Activated T-helper 2 cell treated with anti-CD3 and anti-CD28 coated beads, Interferon-gamma antibody, Interleukin-2, Interleukin-4, amounts not matched to agents 10 μg/mL and 5 μg/mL and 100 μg/mL, durations not matched to agents 14 hours and 24 hours and 36 hours (primary cell): ENCODE measurements around the gene BMPR1B. TPM values are rescaled to one million over a fixed set of nuclear protein-coding genes. Genes with fewer than 3 reads are reported as not detected.
"Not testable (repeated sequence)": the region's sequence is repeated elsewhere in the genome, so short reads cannot be mapped to it uniquely, and the experiment has no call there.

Source experiments
- DNase-seq: peaks from one replicate; pipeline ENCODE4 v3.0.0; 2021; ENCODE audit warnings: low spot score
- H3K27ac Mint-ChIP-seq: one replicate; pipeline ENCODE4 v1.8.0; 2021; ENCODE audit warnings: mixed read lengths
- H3K27me3 Mint-ChIP-seq: one replicate; pipeline ENCODE4 v1.8.0; 2021; ENCODE audit warnings: low read depth, mixed read lengths
- H3K36me3 Mint-ChIP-seq: one replicate; pipeline ENCODE4 v1.8.0; 2021; ENCODE audit warnings: low read depth, mixed read lengths
- H3K4me1 Mint-ChIP-seq: one replicate; pipeline ENCODE4 v1.8.0; 2021; ENCODE audit warnings: low read depth, mixed read lengths
- H3K4me3 Mint-ChIP-seq: one replicate; pipeline ENCODE4 v1.8.0; 2021; ENCODE audit warnings: low read depth, mild to moderate bottlenecking, moderate library complexity, mixed read lengths
- H3K9me3 Mint-ChIP-seq: one replicate; pipeline ENCODE4 v1.8.0; 2021; ENCODE audit warnings: mixed read lengths
- intact Hi-C: fragments of 100-400 bp; cut with micrococcal nuclease; formaldehyde crosslinking; loops from one replicate; pipeline ENCODE4 v1.15.1; 2023
- total RNA-seq: library from RNA; stranded (reverse); gene quantifications from 2 replicates; pipeline ENCODE4 v1.2.3, GENCODE V29; 2022

Gene BMPR1B
- total RNA-seq, 1 donor from 2014 or later: not detected

GRCh38 chr4:95050980-95051701 lies 293.4 kb downstream of the BMPR1B start:
- Mint-ChIP-seq H3K27me3 (no peaks in the 10 kb centered on the region), H3K4me3 (no peak overlapping the region), H3K36me3 (no peaks in the 10 kb centered on the region), H3K27ac (no peak overlapping the region), H3K9me3 (no peaks in the 10 kb centered on the region), H3K4me1 (no peaks in the 10 kb centered on the region)
- no peak for DNase-seq
- intact Hi-C loops: no loop called here

GRCh38 chr4:95051702-95052020 lies 293.9 kb downstream of the BMPR1B start:
- Mint-ChIP-seq H3K4me3 (no peak overlapping the region), H3K27ac (no peak overlapping the region), H3K4me1 (no peaks in the 10 kb centered on the region), H3K36me3 (no peaks in the 10 kb centered on the region), H3K9me3 (no peaks in the 10 kb centered on the region), H3K27me3 (no peaks in the 10 kb centered on the region)
- DNase-seq: no peak
- intact Hi-C loops: no loop called here

GRCh38 chr4:95058991-95059390 lies 301.2 kb downstream of the BMPR1B start:
- H3K9me3 Mint-ChIP-seq: no peaks in the 10 kb centered on the region
- no peaks in the 10 kb centered on the region for H3K4me1 Mint-ChIP-seq
- DNase-seq: no peak
- no peak overlapping the region for H3K4me3 Mint-ChIP-seq
- intact Hi-C loops: no loop called here
- no peaks in the 10 kb centered on the region for H3K27me3 Mint-ChIP-seq
- no peak overlapping the region for H3K27ac Mint-ChIP-seq
- no peaks in the 10 kb centered on the region for H3K36me3 Mint-ChIP-seq

GRCh38 chr4:95059663-95060062 lies 301.9 kb downstream of the BMPR1B start:
- Mint-ChIP-seq H3K27ac (no peak overlapping the region), H3K27me3 (no peaks in the 10 kb centered on the region), H3K9me3 (no peaks in the 10 kb centered on the region), H3K4me3 (no peak overlapping the region), H3K36me3 (no peaks in the 10 kb centered on the region), H3K4me1 (no peaks in the 10 kb centered on the region)
- DNase-seq: no peak
- intact Hi-C loops: no loop called here

GRCh38 chr4:95061220-95061619 lies 303.5 kb downstream of the BMPR1B start:
- no peak overlapping the region for H3K4me3 Mint-ChIP-seq
- no peaks in the 10 kb centered on the region for H3K9me3 Mint-ChIP-seq
- H3K27me3 Mint-ChIP-seq: no peaks in the 10 kb centered on the region
- no peaks in the 10 kb centered on the region for H3K4me1 Mint-ChIP-seq
- intact Hi-C loops: no loop called here
- DNase-seq: no peak
- H3K36me3 Mint-ChIP-seq: no peaks in the 10 kb centered on the region
- H3K27ac Mint-ChIP-seq: no peak overlapping the region

GRCh38 chr4:95061801-95062200 lies 304.0 kb downstream of the BMPR1B start:
- DNase-seq, H3K27me3 Mint-ChIP-seq, H3K4me3 Mint-ChIP-seq, intact Hi-C loops, H3K9me3 Mint-ChIP-seq, H3K36me3 Mint-ChIP-seq, H3K27ac Mint-ChIP-seq, H3K4me1 Mint-ChIP-seq: not testable (repeated sequence)

GRCh38 chr4:95066050-95066449 lies 308.3 kb downstream of the BMPR1B start:
- H3K27me3 Mint-ChIP-seq: no peaks in the 10 kb centered on the region

GRCh38 chr4:95068401-95068800 lies 310.6 kb downstream of the BMPR1B start:
- intact Hi-C loops: no loop called here
- Mint-ChIP-seq H3K4me1 (no peaks in the 10 kb centered on the region), H3K9me3 (no peaks in the 10 kb centered on the region), H3K27ac (no peak overlapping the region), H3K27me3 (no peaks in the 10 kb centered on the region), H3K36me3 (no peaks in the 10 kb centered on the region), H3K4me3 (no peak overlapping the region)
- no peak for DNase-seq

More at GRCh38 chr4:95066050-95066449, 308.3 kb downstream of the BMPR1B start:
- Mint-ChIP-seq H3K27ac (no peak overlapping the region), H3K36me3 (no peaks in the 10 kb centered on the region), H3K4me1 (no peaks in the 10 kb centered on the region), H3K9me3 (no peaks in the 10 kb centered on the region), H3K4me3 (no peak overlapping the region)
- no peak for DNase-seq
- intact Hi-C loops: no loop called here

GRCh38 chr4:95068818-95069478 lies 311.2 kb downstream of the BMPR1B start:
- Mint-ChIP-seq H3K27ac (no peak overlapping the region), H3K4me1 (no peaks in the 10 kb centered on the region), H3K9me3 (no peaks in the 10 kb centered on the region), H3K27me3 (no peaks in the 10 kb centered on the region), H3K4me3 (no peak overlapping the region), H3K36me3 (no peaks in the 10 kb centered on the region)
- intact Hi-C loops: no loop called here
- no peak for DNase-seq

- no peaks in the 10 kb centered on the region for H3K9me3 Mint-ChIP-seq
- no peaks in the 10 kb centered on the region for H3K36me3 Mint-ChIP-seq
- no peak overlapping the region for H3K4me3 Mint-ChIP-seq
- intact Hi-C loops: no loop called here
- no peaks in the 10 kb centered on the region for H3K4me1 Mint-ChIP-seq
- no peaks in the 10 kb centered on the region for H3K27me3 Mint-ChIP-seq
- DNase-seq: no peak
- H3K27ac Mint-ChIP-seq: no peak overlapping the region
Measured at GRCh38 chr4:95071851-95072250, 314.1 kb downstream of the BMPR1B start.

- H3K27ac Mint-ChIP-seq: no peak overlapping the region
- H3K4me3 Mint-ChIP-seq: no peak overlapping the region
- intact Hi-C loops: no loop called here
- no peaks in the 10 kb centered on the region for H3K27me3 Mint-ChIP-seq
- no peaks in the 10 kb centered on the region for H3K36me3 Mint-ChIP-seq
- DNase-seq: no peak
- H3K4me1 Mint-ChIP-seq: no peaks in the 10 kb centered on the region
- H3K9me3 Mint-ChIP-seq: no peaks in the 10 kb centered on the region
Measured at GRCh38 chr4:95073646-95074045, 315.9 kb downstream of the BMPR1B start.

- Mint-ChIP-seq H3K4me3 (no peak overlapping the region), H3K36me3 (no peaks in the 10 kb centered on the region), H3K27ac (no peak overlapping the region), H3K9me3 (no peaks in the 10 kb centered on the region), H3K27me3 (no peaks in the 10 kb centered on the region), H3K4me1 (no peaks in the 10 kb centered on the region)
- no peak for DNase-seq
- intact Hi-C loops: no loop called here
Measured at GRCh38 chr4:95077864-95078263, 320.1 kb downstream of the BMPR1B start.

GRCh38 chr4:95080969-95081368 lies 323.2 kb downstream of the BMPR1B start:
- H3K9me3 Mint-ChIP-seq: no peaks in the 10 kb centered on the region
- no peak for DNase-seq
- intact Hi-C loops: no loop called here
- peaks cover 1% of the 10 kb centered on the region for H3K27me3 Mint-ChIP-seq
- H3K36me3 Mint-ChIP-seq: no peaks in the 10 kb centered on the region
- no peak overlapping the region for H3K4me3 Mint-ChIP-seq
- no peak overlapping the region for H3K27ac Mint-ChIP-seq
- H3K4me1 Mint-ChIP-seq: peaks cover 6% of the 10 kb centered on the region
